ENCODE measurements around the gene PHYKPL. TPM values are rescaled to one million over a fixed set of nuclear protein-coding genes. Genes with fewer than 3 reads are reported as not detected.

Gene PHYKPL
- total and polyA plus RNA-seq, 2 donors (not counting 1 experiment from before 2014, with no cell fraction given): 263 to 313 TPM

GRCh38 chr5:178244576-178244975, 12.0 kb upstream of the PHYKPL start:
- no peaks in the 10 kb centered on the region for H3K27me3 Mint-ChIP-seq
- peaks cover 28% of the 10 kb centered on the region for H3K4me1 Mint-ChIP-seq
- intact Hi-C loops (cut with micrococcal nuclease): loop anchor here (10.0 kb wide), 1 partner anchor 1450 kb away; the partner anchor contains the start of gene CANX
- no peak overlapping the region for H3K27ac Mint-ChIP-seq
- ATAC-seq (ENCODE audit: low read depth) (no peak), DNase-seq (no peak)
- Histone ChIP-seq H2AFZ (ENCODE audit: insufficient read depth, low read depth, low read length, poor library complexity, severe bottlenecking) (no peak overlapping the region), H4K20me1 (ENCODE audit: control insufficient read depth, insufficient read depth, low read length, poor library complexity, severe bottlenecking) (no peaks in the 10 kb centered on the region), H3K4me2 (replicated peaks; ENCODE audit: low read depth, low read length, poor library complexity, severe bottlenecking) (no peak overlapping the region), H3K79me2 (ENCODE audit: control insufficient read depth, insufficient read depth, low read length) (no peaks in the 10 kb centered on the region), H3K4me1 (ENCODE audit: control insufficient read depth in 2 of 2, insufficient read depth in 2 of 2, low read length in 2 of 2) (peaks cover 31 to 45% of the 10 kb centered on the region in 2 donors), H3K9me3 (ENCODE audit: control extremely low read depth in 1 of 3, control insufficient read depth in 2 of 3, insufficient read depth in 1 of 3, low read length in 2 of 3) (peaks cover 0 to 5% (median 0%) of the 10 kb centered on the region in 3 donors), H3K27ac (ENCODE audit: low read length in 2 of 2) (no peak overlapping the region), H3K36me3 (replicated peaks in 1 of 2; ENCODE audit: control extremely low read depth in 1 of 2, control insufficient read depth in 1 of 2, extremely low read depth in 1 of 2, insufficient read depth in 2 of 2, low read length in 1 of 2) (no peaks in the 10 kb centered on the region), H3K4me3 (ENCODE audit: control extremely low read depth in 1 of 5, extremely low read depth in 1 of 5, insufficient read depth in 1 of 5, low read depth in 2 of 5, low read length in 4 of 5) (no peak overlapping the region), H3K27me3 (replicated peaks in 1 of 4; ENCODE audit: control extremely low read depth in 1 of 4, control insufficient read depth in 3 of 4, insufficient read depth in 4 of 4, low read length in 3 of 4) (no peaks in the 10 kb centered on the region), H3K9ac (ENCODE audit: low read length) (no peak overlapping the region)
- ChIA-PET CTCF (interaction anchor here (1.9 kb wide), 1 partner anchor 10 kb away, joined by 6 read pairs; no protein-coding TSS in a partner anchor), POLR2A (no interaction called here)
- WGBS (ENCODE audit: insufficient coverage): 100% methylated on average over 1 of the region's 2 CpGs
- no peak for TF ChIP-seq EZH2 (IDR thresholded peaks at IDR 0.05; ENCODE audit: borderline replicate concordance, insufficient read depth, low read depth, low read length, poor library complexity, severe bottlenecking)
- TF ChIP-seq, protein P1, sequence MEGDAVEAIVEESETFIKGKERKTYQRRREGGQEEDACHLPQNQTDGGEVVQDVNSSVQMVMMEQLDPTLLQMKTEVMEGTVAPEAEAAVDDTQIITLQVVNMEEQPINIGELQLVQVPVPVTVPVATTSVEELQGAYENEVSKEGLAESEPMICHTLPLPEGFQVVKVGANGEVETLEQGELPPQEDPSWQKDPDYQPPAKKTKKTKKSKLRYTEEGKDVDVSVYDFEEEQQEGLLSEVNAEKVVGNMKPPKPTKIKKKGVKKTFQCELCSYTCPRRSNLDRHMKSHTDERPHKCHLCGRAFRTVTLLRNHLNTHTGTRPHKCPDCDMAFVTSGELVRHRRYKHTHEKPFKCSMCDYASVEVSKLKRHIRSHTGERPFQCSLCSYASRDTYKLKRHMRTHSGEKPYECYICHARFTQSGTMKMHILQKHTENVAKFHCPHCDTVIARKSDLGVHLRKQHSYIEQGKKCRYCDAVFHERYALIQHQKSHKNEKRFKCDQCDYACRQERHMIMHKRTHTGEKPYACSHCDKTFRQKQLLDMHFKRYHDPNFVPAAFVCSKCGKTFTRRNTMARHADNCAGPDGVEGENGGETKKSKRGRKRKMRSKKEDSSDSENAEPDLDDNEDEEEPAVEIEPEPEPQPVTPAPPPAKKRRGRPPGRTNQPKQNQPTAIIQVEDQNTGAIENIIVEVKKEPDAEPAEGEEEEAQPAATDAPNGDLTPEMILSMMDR (IDR thresholded peaks at IDR 0.05): no peak
- H3K9me3 Mint-ChIP-seq (ENCODE audit: insufficient read depth): no peaks in the 10 kb centered on the region
- H3K4me3 Mint-ChIP-seq: no peak overlapping the region

GRCh38 chr5:178242416-178242815, 9.8 kb upstream of the PHYKPL start:
- DNase-seq (no peak), ATAC-seq (ENCODE audit: low read depth) (no peak)
- no peaks in the 10 kb centered on the region for H3K9me3 Mint-ChIP-seq (ENCODE audit: insufficient read depth)
- H3K27ac Mint-ChIP-seq: peak overlapping the region; percentile 12
- no peaks in the 10 kb centered on the region for H3K79me2 ChIP-seq (ENCODE audit: control insufficient read depth, insufficient read depth, low read length)
- no peak overlapping the region for H3K4me2 ChIP-seq (replicated peaks; ENCODE audit: low read depth, low read length, poor library complexity, severe bottlenecking)
- peaks cover 0 to 5% (median 0%) of the 10 kb centered on the region in 3 donors for H3K9me3 ChIP-seq (ENCODE audit: control extremely low read depth in 1 of 3, control insufficient read depth in 2 of 3, insufficient read depth in 1 of 3, low read length in 2 of 3)
- intact Hi-C loops (cut with micrococcal nuclease): loop anchor here (10.0 kb wide), 1 partner anchor 1452 kb away; the partner anchor contains the start of gene CANX
- ChIA-PET CTCF (interaction anchor here (1.9 kb wide), 1 partner anchor 7 kb away, joined by 6 read pairs; no protein-coding TSS in a partner anchor), POLR2A (no interaction called here)
- no peak overlapping the region for H2AFZ ChIP-seq (ENCODE audit: insufficient read depth, low read depth, low read length, poor library complexity, severe bottlenecking)
- H3K4me3 ChIP-seq (ENCODE audit: control extremely low read depth in 1 of 5, extremely low read depth in 1 of 5, insufficient read depth in 1 of 5, low read depth in 2 of 5, low read length in 4 of 5): no peak overlapping the region
- no peaks in the 10 kb centered on the region for H3K27me3 Mint-ChIP-seq
- H3K4me3 Mint-ChIP-seq: no peak overlapping the region
- H3K27ac ChIP-seq (ENCODE audit: low read length in 2 of 2): no peak overlapping the region
- peaks cover 37 to 45% of the 10 kb centered on the region in 2 donors for H3K4me1 ChIP-seq (ENCODE audit: control insufficient read depth in 2 of 2, insufficient read depth in 2 of 2, low read length in 2 of 2)
- no peaks in the 10 kb centered on the region for H3K36me3 ChIP-seq (replicated peaks in 1 of 2; ENCODE audit: control extremely low read depth in 1 of 2, control insufficient read depth in 1 of 2, extremely low read depth in 1 of 2, insufficient read depth in 2 of 2, low read length in 1 of 2)
- no peak for TF ChIP-seq EZH2 (IDR thresholded peaks at IDR 0.05; ENCODE audit: borderline replicate concordance, insufficient read depth, low read depth, low read length, poor library complexity, severe bottlenecking)
- TF ChIP-seq, protein P1 (IDR thresholded peaks at IDR 0.05): no peak
- H4K20me1 ChIP-seq (ENCODE audit: control insufficient read depth, insufficient read depth, low read length, poor library complexity, severe bottlenecking): no peaks in the 10 kb centered on the region
- no peaks in the 10 kb centered on the region for H3K27me3 ChIP-seq (replicated peaks in 1 of 4; ENCODE audit: control extremely low read depth in 1 of 4, control insufficient read depth in 3 of 4, insufficient read depth in 4 of 4, low read length in 3 of 4)
- H3K9ac ChIP-seq (ENCODE audit: low read length): no peak overlapping the region
- 86% methylated on average over 5 of the region's 10 CpGs for WGBS (ENCODE audit: insufficient coverage)
- peaks cover 42% of the 10 kb centered on the region for H3K4me1 Mint-ChIP-seq

Measured in B cell (primary cell).